Keratinocyte (primary cell): ENCODE results near the gene CDC42EP4. TPM values are rescaled to one million over a fixed set of nuclear protein-coding genes. Genes with fewer than 3 reads are reported as not detected.

Source experiments
- DNase-seq: peaks from one replicate; pipeline ENCODE4 v3.0.0-alpha.2; 2011; ENCODE audit warnings: low read depth, missing footprints, low spot score
- FAIRE-seq: peaks from 2 replicates; lab custom pipeline; 2011; peaks lifted over from hg19 to GRCh38; lab: Jason Lieb, UNC
- H2AFZ ChIP-seq: 2 replicates; pipeline ENCODE4 v1.6.0; 2012; ENCODE audit warnings: low read length, control low read depth, inconsistent platforms; ENCODE audit not compliant: control insufficient read depth
- H3K27ac ChIP-seq: 2 replicates; pipeline ENCODE4 v1.5.1; 2011; ENCODE audit warnings: low read length; ENCODE audit not compliant: control insufficient read depth, insufficient read depth
- H3K27me3 ChIP-seq: 3 replicates; pipeline ENCODE4 v1.6.0; 2011; ENCODE audit warnings: low read length; ENCODE audit not compliant: control insufficient read depth, insufficient read depth; ENCODE audit errors: extremely low read depth
- H3K36me3 ChIP-seq, 2 experiments: 2 replicates in 1 of 2; 3 replicates in 1 of 2; pipeline ENCODE4 v1.5.1; 2011; ENCODE audit warnings: low read length in 2 of 2, mild to moderate bottlenecking in 1 of 2; ENCODE audit not compliant: control insufficient read depth in 2 of 2, insufficient read depth in 2 of 2; ENCODE audit errors: extremely low read depth in 1 of 2
- H3K4me1 ChIP-seq: 3 replicates; pipeline ENCODE4 v1.5.1; 2011; ENCODE audit warnings: low read length; ENCODE audit not compliant: control insufficient read depth, insufficient read depth; ENCODE audit errors: extremely low read depth
- H3K4me2 ChIP-seq: 3 replicates; pipeline ENCODE4 v1.6.0; 2011; ENCODE audit warnings: low read depth, low read length; ENCODE audit not compliant: control insufficient read depth, insufficient read depth; ENCODE audit errors: extremely low read depth
- H3K4me3 ChIP-seq, 3 experiments: fragments of 200-600 bp in 1 of 3; sonication (generic) in 1 of 3; 2 replicates in 2 of 3; 3 replicates in 1 of 3; pipeline ENCODE4 v1.5.1; 2011 to 2016; ENCODE audit warnings: low read length in 3 of 3, mild to moderate bottlenecking in 3 of 3, control low read depth in 2 of 3, inconsistent platforms in 1 of 3, low read depth in 1 of 3, mixed read lengths in 1 of 3, mixed run types in 1 of 3, moderate library complexity in 1 of 3; ENCODE audit not compliant: control insufficient read depth in 2 of 3, insufficient read depth in 2 of 3; ENCODE audit errors: extremely low read depth in 1 of 3
- H3K79me2 ChIP-seq: 2 replicates; pipeline ENCODE4 v1.6.0; 2012; ENCODE audit warnings: low read length; ENCODE audit not compliant: control insufficient read depth, insufficient read depth
- H3K9ac ChIP-seq: 3 replicates; pipeline ENCODE4 v1.6.0; 2011; ENCODE audit warnings: low read length; ENCODE audit not compliant: control insufficient read depth, insufficient read depth; ENCODE audit errors: extremely low read depth
- H3K9me1 ChIP-seq: 3 replicates; pipeline ENCODE4 v1.6.0; 2011; ENCODE audit warnings: low read length; ENCODE audit not compliant: control insufficient read depth, insufficient read depth; ENCODE audit errors: extremely low read depth
- H3K9me3 ChIP-seq: 2 replicates; pipeline ENCODE4 v1.5.1; 2012; ENCODE audit warnings: low read depth, low read length; ENCODE audit not compliant: control insufficient read depth
- H4K20me1 ChIP-seq: 3 replicates; pipeline ENCODE4 v1.6.0; 2011; ENCODE audit warnings: low read length; ENCODE audit not compliant: control insufficient read depth, insufficient read depth; ENCODE audit errors: extremely low read depth
- EZH2 ChIP-seq: IDR thresholded peaks from one replicate; pipeline ENCODE4 v1.6.1; 2012; ENCODE audit warnings: inconsistent platforms, mild to moderate bottlenecking, low read length, moderate library complexity
- dilution Hi-C: fragments of 300-500 bp; cut with MboI; formaldehyde crosslinking; loops from one replicate; pipeline ENCODE4 v1.7.0; 2020; ENCODE audit warnings: low sequenced_read_pairs; ENCODE audit not compliant: extremely low pct_ligation_motif_present
- polyA plus RNA-seq, 5 experiments: library from polyadenylated mRNA; depleted of rRNA in 3 of 5; stranded (reverse) in 3 of 5; stranded (forward) in 1 of 5; unstranded in 1 of 5; fragments of >200 nt; gene quantifications; 1 replicate in 1 of 5; 2 replicates in 3 of 5; 3 replicates in 1 of 5; pipeline versions ENCODE4 v1.2.1 to v1.2.3, GENCODE V29; 2011 to 2012; ENCODE audit warnings: missing spikeins in 2 of 5, low read depth in 1 of 5, low replicate concordance in 1 of 5
- TF ChIP-seq, protein P1 (sequence below), 3 experiments: IDR thresholded peaks in 1 of 3; conservative IDR thresholded peaks in 1 of 3; optimal IDR thresholded peaks in 1 of 3; 2 replicates in 2 of 3; 3 replicates in 1 of 3; pipeline versions ENCODE3 to v1.5.1; 2011; ENCODE audit warnings: low read length in 3 of 3, mild to moderate bottlenecking in 3 of 3, moderate library complexity in 2 of 3, control low read depth in 1 of 3, inconsistent platforms in 1 of 3; ENCODE audit not compliant: insufficient read depth in 2 of 3; ENCODE audit errors: extremely low read depth in 1 of 3

CDC42EP4 gene
- polyA plus RNA-seq, 1 donor (not counting 4 experiments of a cell fraction or from before 2014, with no cell fraction given) = 9.4 TPM

DNA sequence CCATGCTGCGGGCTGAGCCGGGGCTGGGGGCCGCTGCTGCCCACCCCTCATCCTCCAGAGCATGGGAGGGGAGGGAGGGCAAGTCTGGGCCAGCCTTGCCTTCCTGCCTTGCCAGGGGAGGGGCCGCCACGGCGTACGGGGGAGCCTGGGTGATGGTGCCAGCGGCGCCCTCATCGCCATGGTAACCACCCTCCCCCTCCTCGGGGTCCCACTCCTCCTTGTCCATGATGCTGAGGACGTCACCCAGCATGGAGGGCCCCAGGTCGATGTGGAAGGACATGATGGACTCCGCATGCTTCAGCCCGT is 26.2 kb downstream of the CDC42EP4 start:
- FAIRE-seq (no peak), DNase-seq (no peak)
- no peak overlapping the region for H2AFZ ChIP-seq
- H3K4me3 ChIP-seq = no peak overlapping the region
- peaks cover 3% of the 10 kb centered on the region for H3K79me2 ChIP-seq
- H3K9me1 ChIP-seq = no peaks in the 10 kb centered on the region
- H3K9me3 ChIP-seq = no peaks in the 10 kb centered on the region
- TF ChIP-seq, protein P1, sequence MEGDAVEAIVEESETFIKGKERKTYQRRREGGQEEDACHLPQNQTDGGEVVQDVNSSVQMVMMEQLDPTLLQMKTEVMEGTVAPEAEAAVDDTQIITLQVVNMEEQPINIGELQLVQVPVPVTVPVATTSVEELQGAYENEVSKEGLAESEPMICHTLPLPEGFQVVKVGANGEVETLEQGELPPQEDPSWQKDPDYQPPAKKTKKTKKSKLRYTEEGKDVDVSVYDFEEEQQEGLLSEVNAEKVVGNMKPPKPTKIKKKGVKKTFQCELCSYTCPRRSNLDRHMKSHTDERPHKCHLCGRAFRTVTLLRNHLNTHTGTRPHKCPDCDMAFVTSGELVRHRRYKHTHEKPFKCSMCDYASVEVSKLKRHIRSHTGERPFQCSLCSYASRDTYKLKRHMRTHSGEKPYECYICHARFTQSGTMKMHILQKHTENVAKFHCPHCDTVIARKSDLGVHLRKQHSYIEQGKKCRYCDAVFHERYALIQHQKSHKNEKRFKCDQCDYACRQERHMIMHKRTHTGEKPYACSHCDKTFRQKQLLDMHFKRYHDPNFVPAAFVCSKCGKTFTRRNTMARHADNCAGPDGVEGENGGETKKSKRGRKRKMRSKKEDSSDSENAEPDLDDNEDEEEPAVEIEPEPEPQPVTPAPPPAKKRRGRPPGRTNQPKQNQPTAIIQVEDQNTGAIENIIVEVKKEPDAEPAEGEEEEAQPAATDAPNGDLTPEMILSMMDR (optimal IDR thresholded peaks at IDR 0.05 in 1 of 3, IDR thresholded peaks at IDR 0.05 in 1 of 3, conservative IDR thresholded peaks at IDR 0.05 in 1 of 3; ENCODE audit: extremely low read depth in 1 of 3, insufficient read depth in 2 of 3, low read length in 3 of 3) = no peak
- no peak for TF ChIP-seq EZH2
- H3K27ac ChIP-seq = no peak overlapping the region
- dilution Hi-C loops = no loop called here
- peaks cover 6% of the 10 kb centered on the region for H4K20me1 ChIP-seq
- H3K9ac ChIP-seq = no peak overlapping the region
- peaks cover 13% of the 10 kb centered on the region for H3K4me1 ChIP-seq
- no peaks in the 10 kb centered on the region for H3K27me3 ChIP-seq
- no peak overlapping the region for H3K4me2 ChIP-seq
- H3K36me3 ChIP-seq = peaks cover 3 to 6% of the 10 kb centered on the region in 2 experiments

DNA sequence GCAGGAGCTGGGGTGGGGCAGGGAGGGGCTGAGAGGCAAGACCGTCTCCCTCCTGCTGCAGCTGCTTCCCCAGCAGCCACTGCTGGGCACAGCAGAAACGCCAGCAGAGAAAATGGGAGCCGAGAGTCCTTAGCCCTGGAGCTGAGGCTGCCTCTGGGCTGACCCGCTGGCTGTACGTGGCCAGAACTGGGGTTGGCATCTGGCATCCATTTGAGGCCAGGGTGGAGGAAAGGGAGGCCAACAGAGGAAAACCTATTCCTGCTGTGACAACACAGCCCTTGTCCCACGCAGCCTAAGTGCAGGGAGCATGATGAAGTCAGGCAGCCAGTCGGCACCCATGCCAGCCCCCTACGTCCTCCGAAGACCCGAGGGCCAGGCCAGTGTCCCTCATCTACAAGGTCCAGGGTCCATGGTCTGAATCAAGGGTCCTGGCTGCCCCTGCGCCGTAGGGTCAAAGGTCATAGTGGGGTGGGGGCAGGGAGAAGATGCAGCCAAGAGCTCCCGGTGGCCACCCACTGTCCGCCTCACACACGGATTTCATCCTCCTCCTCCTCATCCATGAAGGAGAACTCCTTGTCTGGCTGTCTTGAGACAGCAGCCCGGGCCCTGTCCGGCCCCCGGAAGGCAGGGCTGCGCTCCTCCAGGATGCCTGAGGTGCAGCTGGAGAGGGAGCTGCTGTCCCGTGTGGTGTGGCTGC is 26.7 kb downstream of the CDC42EP4 start:
- Histone ChIP-seq H3K9ac (no peak overlapping the region), H3K9me1 (no peaks in the 10 kb centered on the region), H3K79me2 (peaks cover 3% of the 10 kb centered on the region), H4K20me1 (peaks cover 4% of the 10 kb centered on the region), H2AFZ (no peak overlapping the region), H3K4me2 (no peak overlapping the region), H3K36me3 (peaks cover 3 to 6% of the 10 kb centered on the region in 2 experiments), H3K27me3 (no peaks in the 10 kb centered on the region), H3K27ac (no peak overlapping the region), H3K9me3 (no peaks in the 10 kb centered on the region), H3K4me3 (no peak overlapping the region), H3K4me1 (peaks cover 13% of the 10 kb centered on the region)
- no peak for FAIRE-seq
- no peak for TF ChIP-seq EZH2
- TF ChIP-seq, protein P1 (optimal IDR thresholded peaks at IDR 0.05 in 1 of 3, IDR thresholded peaks at IDR 0.05 in 1 of 3, conservative IDR thresholded peaks at IDR 0.05 in 1 of 3; ENCODE audit: extremely low read depth in 1 of 3, insufficient read depth in 2 of 3, low read length in 3 of 3) = no peak
- DNase-seq = no peak
- dilution Hi-C loops = no loop called here
